Brain pericyte (primary cell): ENCODE data around the gene GLS2.
"Not testable (repeated sequence)": the region's sequence is repeated elsewhere in the genome, so short reads cannot be mapped to it uniquely, and the experiment has no call there.

Experiments used
- DNase-seq: peaks from one replicate; pipeline ENCODE4 v3.0.0-alpha.2; 2012; ENCODE audit warnings: low read depth, low spot score

The GLS2 gene

DNA sequence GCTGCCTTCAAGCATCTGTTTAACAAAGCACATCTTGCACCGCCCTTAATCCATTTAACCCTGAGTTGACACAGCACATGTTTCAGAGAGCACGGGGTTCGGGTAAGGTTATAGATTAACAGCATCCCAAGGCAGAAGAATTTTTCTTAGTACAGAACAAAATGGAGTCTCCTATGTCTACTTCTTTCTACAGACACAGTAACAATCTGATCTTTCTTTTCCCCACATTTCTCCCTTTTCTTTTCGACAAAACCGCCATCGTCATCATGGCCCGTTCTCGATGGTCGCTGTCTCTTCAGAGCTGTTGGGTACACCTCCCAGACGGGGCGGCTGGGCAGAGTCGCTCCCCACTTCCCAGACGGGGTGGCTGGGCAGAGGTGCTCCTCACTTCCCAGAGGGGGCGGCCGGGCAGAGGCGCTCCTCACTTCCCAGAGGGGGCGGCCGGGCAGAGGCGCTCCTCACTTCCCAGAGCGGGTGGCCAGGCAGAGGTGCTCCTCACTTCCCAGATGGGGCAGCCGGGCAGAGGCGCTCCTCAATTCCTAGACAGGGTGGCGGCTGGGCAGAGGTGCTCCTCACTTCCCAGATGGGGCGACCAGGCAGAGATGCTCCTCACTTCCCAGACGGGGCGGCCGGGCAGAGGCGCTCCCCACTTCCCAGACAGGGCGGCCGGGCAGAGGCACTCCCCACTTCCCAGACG is 5.6 kb upstream of the GLS2 start:
- DNase-seq, result not testable (repeated sequence)

DNA sequence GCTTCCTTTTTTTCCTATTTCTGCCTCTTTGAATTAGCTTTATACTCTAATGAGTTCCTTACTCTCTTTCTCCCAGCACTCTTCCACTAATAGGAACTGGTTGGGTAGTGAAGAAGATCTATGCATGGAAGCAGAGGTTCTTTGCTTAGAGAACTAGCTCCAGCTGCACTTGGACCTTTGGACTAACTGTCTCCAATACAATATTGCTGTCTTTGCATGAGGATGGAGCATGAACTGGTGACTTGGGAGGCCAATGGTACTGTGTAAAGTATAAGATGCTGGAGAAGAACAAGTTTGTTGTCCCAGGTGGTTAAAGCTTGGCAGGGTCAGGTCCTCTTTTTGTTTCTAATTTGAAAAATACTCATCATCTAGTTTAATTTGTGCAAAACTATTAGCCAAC is 2.4 kb upstream of the GLS2 start:
- no peak for DNase-seq

DNA sequence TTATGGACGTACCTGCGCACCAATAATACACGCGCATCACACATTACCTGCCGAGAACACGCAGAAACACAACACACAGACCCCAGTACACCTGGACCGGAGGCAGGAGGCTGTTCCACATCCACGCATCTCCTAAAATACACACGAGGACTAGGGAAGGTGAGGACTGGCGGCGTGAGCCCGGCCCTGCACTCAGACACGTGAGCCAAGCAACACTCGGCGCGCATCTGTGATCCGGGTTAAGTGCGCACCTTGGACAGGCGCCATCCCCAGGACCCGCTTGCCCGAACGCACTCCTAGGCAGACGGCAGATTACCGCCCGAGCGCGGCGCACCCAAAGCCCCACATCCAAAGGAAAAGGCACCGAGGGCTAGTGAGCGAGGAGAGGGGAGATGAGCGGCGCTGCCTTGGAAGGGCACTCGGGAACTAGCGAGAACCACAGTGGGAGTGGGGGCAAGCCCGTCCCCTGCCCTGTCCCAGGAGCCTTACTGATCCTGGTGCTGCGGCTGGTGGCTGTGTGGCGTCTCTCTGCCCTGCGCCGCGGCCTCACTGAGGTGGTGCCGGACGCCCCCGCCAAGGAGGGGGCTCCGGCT is 417 bp downstream of the GLS2 start:
- DNase-seq, result no peak

DNA sequence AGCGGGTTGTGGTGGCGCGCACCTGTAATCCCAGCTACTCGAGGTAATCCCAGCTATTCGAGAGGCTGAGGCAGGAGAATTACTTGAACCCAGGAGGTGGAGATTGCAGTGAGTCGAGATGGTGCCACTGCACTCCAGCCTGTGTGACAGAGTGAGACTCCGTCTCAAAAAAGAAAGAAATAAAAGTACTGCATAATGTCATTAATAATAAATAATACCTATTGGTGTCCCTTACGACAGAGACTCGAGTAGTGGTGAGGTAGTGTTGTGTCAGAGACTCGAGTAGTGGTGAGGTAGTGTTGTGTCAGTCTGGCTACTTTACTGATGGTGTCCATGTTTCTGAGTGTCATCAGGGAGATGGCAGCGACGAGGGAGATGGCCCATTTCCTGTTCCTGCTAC is 1.3 kb downstream of the GLS2 start:
- DNase-seq, result no peak

DNA sequence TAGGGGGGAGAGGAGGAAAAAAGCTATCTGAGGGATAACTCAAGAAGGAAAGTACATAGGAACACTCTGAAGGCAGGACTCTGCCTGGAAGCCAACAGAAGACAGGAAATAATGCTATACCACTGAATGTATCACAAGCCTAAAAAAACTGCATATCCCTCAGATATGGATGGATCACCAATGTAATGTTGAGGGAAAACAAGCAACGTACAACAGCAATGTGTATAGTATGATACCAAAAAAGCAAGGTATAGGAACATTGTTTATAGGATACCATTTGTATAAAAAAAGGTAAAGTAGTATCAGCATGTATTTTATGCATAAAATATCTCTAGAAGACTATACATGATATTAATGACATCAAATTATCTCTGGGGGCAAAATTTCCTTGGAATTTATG is 3.4 kb downstream of the GLS2 start:
- DNase-seq, result no peak

DNA sequence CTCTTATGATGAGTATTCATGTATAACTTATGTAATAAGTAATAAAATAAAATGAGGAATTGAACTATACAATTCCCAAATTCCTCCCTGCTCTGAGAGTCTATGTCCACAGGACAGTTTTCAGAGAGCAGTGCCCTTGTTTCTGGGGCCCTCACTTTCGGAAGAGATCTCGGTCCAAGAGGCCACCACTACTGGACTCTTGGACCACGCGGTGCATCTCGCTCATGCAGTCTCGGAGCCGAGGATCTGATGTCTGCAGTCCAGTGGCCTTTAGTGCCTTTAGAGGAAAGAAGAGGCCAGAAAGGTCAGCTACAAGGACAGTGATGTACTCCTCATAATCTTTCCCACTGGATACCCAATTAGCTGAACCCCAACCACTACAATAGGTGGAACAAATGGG is 8.3 kb downstream of the GLS2 start:
- no peak for DNase-seq

DNA sequence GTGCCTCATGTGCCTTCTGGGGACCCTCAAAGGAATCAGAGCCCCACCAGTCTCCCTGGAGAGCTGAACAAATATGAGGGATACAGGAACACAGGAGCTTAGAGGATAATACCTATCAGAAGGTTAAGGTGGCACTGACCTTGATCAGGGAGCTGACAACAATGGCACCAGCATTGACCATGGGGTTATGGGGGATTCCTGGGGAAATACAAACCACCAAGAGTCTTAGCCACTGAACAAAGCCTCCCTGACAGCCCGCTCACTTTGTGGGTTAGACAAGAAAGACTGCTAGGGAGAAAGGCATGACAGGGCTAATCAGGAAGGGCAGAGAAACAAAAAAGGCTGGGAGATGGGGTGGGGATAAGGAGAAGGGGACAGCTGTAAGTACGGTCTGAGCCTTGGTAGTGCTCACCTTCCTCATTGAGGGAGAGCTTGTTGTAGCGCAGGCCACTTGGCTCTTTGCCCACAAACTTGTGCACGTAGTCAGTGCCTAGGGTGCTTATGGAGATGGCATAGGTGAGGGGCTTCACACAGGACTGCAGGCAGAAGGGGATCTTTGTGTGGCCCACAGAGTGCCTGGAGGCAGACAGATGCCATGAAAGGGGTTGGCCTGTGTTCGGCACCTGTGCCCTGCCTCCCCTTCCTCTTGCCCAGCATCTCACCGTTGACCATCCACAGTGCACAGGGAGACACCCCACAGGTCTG is 10.3 kb downstream of the GLS2 start:
- DNase-seq, result no peak

DNA sequence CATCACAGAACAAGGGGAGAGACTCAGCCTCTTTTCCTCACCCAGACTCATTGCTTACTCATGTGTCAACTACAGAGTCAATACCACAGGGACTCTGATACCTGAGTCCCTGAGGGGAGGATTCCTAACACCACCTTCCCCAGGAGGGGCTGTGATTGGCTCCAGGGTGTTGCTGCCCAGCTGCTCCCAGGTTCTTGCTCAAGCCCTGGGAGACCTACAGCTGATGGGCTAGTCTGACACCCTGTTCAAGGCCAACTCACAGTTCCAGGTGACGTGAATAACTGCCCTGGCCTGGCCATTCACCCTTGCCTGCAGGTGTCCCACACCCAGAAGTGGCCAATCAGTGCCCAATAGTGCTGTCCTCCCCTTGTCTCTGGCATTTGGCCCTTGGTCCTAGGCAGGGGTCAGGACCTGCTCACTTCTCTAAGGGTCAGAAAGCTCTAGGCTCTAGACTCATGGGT is 11.0 kb downstream of the GLS2 start:
- DNase-seq, result no peak

DNA sequence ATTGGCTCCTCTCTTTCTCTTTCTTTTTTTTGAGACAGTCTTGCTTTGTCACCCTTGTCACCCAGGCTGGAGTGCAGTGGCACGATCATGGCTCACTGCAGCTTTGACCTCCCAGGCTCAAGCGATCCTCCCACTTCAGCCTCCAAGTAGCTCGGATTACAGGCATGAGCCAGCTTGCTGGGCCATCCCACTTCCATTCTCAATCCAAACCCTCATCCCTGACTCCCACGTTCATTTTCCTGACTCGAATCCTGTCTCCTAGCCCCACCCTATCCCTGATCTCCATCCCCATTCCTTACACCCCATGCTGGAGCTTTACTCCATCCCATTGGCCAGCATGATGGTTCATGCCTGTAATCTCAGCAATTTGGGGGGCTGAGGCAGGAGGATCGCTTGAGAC is 11.8 kb downstream of the GLS2 start:
- no peak for DNase-seq

DNA sequence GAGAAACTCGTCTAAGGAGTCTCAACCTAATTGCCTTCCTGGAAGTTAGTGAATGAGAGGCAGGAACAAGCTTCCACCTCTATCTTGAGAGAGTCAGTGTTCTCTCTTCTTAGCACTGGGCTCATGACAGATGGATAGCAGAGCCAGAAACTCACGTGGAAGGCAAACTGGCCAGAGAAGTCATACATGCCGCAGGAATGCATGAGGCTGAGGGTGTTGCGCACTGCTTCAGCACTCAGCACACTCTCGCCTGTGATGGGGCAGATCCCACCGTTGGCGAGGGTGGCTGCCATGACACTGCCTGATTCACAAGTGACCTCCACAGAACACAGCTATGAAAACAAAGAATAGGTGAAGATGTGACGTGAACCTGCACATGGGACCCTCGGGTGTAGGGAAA is 13.6 kb downstream of the GLS2 start:
- no peak for DNase-seq

DNA sequence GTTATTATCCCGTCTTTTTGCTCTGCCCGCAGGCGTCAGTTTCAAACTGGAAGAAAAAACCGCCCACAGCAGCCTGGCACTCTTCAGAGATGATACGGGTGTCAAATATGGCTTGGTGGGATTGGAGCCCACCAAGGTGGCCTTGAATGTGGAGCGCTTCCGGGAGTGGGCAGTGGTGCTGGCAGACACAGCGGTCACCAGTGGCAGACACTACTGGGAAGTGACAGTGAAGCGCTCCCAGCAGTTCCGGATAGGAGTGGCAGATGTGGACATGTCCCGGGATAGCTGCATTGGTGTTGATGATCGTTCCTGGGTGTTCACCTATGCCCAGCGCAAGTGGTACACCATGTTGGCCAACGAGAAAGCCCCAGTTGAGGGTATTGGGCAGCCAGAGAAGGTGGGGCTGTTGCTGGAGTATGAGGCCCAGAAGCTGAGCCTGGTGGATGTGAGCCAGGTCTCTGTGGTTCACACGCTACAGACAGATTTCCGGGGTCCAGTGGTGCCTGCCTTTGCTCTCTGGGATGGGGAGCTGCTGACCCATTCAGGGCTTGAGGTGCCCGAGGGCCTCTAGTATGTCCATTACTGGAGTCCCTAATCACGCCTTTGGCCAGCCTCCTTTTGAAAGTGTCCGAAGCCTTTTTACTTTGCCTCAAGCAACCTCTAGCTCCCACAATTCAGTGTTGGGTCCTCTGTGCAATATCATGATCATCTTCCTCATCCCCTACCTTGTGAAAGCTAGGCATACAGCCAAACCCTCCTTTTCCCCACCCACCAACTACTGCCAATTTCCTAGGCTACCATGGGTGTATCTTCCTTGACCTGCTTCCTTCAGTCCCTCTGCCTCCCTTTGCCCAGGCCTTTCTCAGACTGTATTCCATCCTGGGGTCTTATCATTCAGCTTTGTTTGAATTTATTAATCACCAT is 18.7 kb downstream of the GLS2 start:
- DNase-seq, result no peak

DNA sequence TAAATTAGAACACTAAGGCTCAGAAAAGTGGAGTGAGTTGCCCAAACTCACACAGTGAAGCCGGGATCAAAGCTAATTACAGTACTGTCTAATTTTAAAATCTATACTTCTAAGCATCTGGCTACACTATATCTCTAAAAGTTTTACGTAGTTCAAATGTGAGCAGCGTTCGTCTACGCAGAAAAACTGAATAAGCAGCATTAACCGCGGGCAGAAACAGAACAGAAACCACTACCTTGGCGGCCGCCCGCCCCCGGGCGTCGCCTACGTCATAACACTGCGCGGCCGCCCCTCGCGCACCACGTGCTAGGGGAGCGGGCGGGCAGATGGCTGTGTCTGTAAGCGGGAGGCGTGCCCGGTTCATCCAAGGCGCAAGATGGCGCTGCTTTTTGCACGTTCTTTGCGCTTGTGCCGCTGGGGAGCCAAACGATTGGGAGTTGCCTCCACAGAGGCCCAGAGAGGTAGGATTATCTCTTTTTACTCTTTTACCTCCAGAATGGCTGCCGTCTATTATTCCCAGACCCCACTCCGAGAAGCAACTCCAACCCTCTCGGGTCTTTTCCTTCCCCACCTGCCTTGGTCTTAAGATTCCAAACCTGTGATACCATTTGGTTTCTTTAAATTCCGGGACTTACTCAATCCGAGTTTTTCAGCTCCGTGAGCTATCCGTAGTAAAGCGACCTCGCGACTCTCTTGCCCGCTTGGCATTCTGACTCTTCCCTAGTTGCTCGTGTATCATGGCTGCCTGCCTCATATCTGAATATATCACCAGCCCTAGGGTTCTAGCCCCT is 19.6 kb downstream of the GLS2 start, which contains the start of gene SPRYD4:
Gene SPRYD4, plus strand, starts transcription at position 363 of the 791 bp plus-strand sequence. Its CDS starts 14 bp downstream, at position 377.
- DNase-seq, result peak; percentile 77

DNA sequence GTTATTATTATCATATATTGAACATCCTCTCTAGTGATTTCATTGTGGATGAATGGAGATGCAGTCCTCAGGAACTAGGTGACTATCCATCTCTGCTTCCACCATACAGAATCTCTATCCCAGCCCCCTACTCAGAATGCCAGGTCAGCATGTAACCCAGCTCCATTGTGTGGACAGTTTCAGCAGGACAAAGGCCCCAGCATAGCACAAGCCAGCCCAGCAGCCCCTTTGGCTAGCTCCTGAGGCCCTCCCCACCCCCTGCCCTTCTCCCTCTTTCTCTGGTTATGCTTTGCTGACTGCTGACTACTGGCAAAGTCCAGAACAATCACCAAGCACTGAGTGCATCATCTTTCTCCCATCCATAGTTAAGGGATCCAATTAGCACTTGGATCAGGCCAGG is 25.4 kb downstream of the GLS2 start:
- no peak for DNase-seq

DNA sequence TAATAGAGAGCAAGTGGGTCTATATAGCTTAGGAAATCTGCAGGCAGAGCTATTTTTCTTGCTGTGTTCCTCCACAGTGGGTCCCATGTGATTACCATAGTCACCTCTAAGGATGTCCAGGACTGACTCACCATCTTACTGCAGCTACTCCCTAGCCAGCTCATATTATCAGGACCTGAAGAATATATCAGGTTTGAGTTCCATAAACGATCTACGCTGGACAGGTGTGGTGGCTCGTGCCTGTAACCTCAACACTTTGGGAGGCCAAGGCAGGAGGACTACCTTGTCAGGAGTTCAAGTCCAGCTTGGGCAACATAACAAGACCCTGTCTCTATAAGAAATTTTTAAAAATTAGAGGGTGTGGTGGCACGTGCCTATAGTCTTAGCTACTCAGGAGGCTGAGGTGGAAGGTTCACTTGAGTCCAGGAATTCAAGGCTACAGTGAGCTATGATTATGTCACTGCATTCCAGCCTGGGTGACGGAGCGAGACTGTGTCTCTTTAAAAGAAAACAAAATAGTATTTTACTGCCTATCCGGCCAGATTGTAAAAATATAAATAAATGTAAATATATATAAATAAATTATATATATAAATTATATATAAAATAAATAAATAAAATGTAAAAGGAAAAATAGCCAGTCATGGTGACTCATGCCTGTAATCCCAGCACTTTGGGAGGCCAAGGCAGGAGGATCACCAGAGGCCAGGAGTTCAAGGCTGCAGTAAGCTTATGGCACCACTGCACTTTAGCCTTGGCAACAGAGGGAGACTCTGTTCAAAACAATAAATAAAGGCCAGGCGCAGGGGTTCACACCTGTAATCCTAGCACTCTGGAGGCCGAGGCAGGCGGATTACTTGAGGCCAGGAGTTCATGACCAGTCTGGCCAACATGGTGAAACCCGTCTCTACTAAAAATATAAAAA is 26.5 kb downstream of the GLS2 start:
- DNase-seq, result no peak

DNA sequence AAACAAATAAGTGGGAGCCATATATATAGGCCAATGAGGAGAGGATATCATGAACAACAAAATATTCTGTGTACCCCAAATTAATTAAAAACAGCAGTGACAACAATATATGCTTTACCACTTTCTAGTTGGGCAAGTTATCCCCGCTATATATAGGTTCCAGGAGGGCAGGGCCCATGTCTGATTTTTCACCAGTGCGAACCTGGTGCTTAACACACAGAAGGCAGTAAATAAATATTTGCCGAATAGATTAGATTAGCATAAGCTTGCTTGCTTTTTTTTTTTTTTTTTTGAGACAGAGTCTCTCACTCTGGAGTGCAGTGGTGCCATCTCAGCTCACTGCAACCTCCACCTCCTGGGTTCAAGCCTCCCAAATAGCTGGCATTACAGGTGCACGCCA is 30.1 kb downstream of the GLS2 start:
- no peak for DNase-seq

DNA sequence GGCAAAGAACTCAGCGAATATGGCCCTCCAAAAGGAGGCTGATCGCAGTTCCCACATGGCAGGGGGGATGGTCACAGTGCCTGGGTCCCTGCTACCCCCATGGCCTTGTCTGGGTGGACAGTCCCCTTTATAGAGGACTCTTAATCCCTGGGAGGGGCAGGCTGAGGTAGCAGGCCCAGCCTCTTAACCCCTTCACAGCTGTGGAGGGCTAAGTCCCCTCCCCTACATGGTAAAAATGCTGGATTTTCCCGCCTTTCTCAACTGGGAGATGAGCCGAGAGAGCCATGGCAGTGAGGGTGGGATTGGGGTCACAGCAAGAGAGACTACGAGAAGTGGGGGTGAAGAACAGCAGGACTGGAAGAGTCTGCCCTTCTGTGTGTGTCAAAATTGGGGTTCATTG is 33.4 kb downstream of the GLS2 start, which contains the start of gene MIP:
Gene MIP, minus strand, starts transcription at position 101 of the 400 bp plus-strand sequence. Its CDS starts 44 bp downstream, at position 57.
- DNase-seq, result no peak

DNA sequence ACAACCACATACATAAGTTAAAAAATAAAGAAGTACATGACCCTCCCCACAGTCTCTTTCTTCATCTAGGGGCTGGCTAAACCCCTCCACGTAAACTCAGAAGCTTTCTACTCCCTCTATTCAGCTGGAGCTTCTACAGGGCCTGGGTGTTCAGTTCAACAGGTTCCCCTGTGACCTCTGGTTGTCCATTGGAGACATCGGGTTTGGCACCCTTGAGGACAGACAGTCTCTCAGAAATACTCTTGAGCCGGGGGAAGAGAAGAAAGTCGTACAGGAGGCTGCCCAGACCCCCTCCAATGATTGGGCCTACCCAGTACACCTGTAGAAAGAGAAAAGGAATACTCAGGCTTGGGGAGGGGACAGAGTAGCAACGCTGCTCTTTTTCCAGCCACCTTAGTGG is 36.8 kb downstream of the GLS2 start:
- no peak for DNase-seq

DNA sequence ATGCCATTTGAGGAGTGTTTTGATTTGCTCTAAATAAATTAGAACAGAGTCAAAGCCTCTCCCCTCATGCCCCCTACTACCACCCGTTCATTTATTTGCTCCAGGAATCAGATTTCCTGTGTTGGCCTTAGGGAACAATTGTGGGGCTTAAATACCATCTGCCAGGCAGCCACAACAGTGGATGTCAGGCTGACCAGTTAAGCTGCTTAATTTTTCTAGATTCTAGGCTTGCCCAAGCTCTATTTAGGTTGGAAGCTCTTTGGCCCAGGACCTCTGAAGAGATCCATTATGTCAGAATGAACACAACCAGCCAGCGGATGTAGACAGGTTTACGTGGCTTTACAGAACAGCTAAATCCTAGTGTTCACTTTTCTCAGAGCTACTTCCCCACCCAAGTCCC is 37.7 kb downstream of the GLS2 start:
- DNase-seq, result no peak

DNA sequence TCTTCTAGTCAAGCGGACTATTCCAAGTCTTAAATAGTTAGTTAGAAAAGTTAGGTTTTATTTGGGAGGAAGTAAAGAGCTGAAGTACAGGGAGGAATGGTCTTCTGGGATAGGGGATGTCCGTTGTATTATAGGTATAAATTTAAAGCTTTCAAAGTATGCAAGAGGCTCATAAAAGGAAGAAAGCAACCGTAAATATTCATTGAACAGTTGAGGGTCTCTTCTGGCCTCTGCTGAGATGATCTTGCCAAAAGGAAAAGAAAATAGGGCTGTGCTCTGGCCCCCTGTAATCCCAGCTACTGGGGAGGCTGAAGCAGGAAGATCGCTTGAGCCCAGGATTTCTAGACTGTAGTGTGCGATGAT is 38.4 kb downstream of the GLS2 start:
- no peak for DNase-seq
